T-cell (primary cell): Measurements from ENCODE around the gene NSRP1. TPM values are rescaled to one million over a fixed set of nuclear protein-coding genes. Genes with fewer than 3 reads are reported as not detected.

Experiments used
- ATAC-seq, 4 experiments: fragments of 200-7000 bp in 3 of 4; fragments of 150-1000 bp in 1 of 4; cut with Tn5 transposase; replicated peaks in 1 of 4; 1 replicate in 3 of 4; 2 replicates in 1 of 4; pipeline ENCODE4 v1.10.0; 2021; ENCODE audit warnings: moderate library complexity in 3 of 4, mild to moderate bottlenecking in 2 of 4, moderate number of reproducible peaks in 1 of 4
- CTCF ChIA-PET, 2 donors: fragments of 300-600 bp; sonication (Branson Sonifier 250); formaldehyde crosslinking; loops; one replicate each; lab custom pipeline; 2022; ENCODE audit warnings: antibody characterized with exemption in 2 of 2; lab: Charles Lee
- POLR2A ChIA-PET, 2 donors: fragments of 300-600 bp; sonication (Branson Sonifier 250); formaldehyde crosslinking; loops; one replicate each; lab custom pipeline; 2022; ENCODE audit warnings: antibody characterized with exemption in 2 of 2; lab: Charles Lee
- DNase-seq, 35 experiments: peaks; one replicate each; pipeline versions ENCODE4 v3.0.0 to v3.0.0-alpha.2; 2013 to 2023
- H3K27ac ChIP-seq: one replicate; pipeline ENCODE4 v1.5.1; 2013; ENCODE audit warnings: low read length
- H3K27me3 ChIP-seq, 2 experiments: replicated peaks in 1 of 2; 1 replicate in 1 of 2; 2 replicates in 1 of 2; pipeline versions ENCODE4 v1.6.1 to v1.7.0; 2013; ENCODE audit warnings: low read length in 1 of 2, mixed read lengths in 1 of 2; ENCODE audit not compliant: control insufficient read depth in 2 of 2, insufficient read depth in 2 of 2; ENCODE audit errors: extremely low read depth in 1 of 2
- H3K36me3 ChIP-seq, 2 donors: 1 replicate in 1 of 2; 2 replicates in 1 of 2; pipeline versions ENCODE4 v1.6.1 to v1.7.0; 2013; ENCODE audit warnings: low read length in 1 of 2; ENCODE audit not compliant: control insufficient read depth in 2 of 2, insufficient read depth in 1 of 2; ENCODE audit errors: extremely low read depth in 1 of 2
- H3K4me1 ChIP-seq, 2 experiments: 1 replicate in 1 of 2; 2 replicates in 1 of 2; pipeline versions ENCODE4 v1.6.1 to v1.7.0; 2013; ENCODE audit warnings: low read length in 2 of 2, mixed read lengths in 1 of 2; ENCODE audit not compliant: insufficient read depth in 2 of 2, control insufficient read depth in 1 of 2; ENCODE audit errors: extremely low read depth in 1 of 2
- H3K4me3 ChIP-seq, 2 donors: 1 replicate in 1 of 2; 2 replicates in 1 of 2; pipeline versions ENCODE4 v1.5.1 to v1.7.0; 2013; ENCODE audit warnings: mild to moderate bottlenecking in 2 of 2, low read length in 1 of 2, moderate library complexity in 1 of 2; ENCODE audit not compliant: control insufficient read depth in 1 of 2; ENCODE audit errors: extremely low read depth in 1 of 2
- H3K9me3 ChIP-seq: 2 replicates; pipeline ENCODE4 v1.7.0; 2013
- H3K27ac Mint-ChIP-seq, 2 donors: one replicate each; pipeline ENCODE4 v1.8.0; 2020 to 2021; ENCODE audit warnings: mild to moderate bottlenecking in 2 of 2, mixed read lengths in 2 of 2
- H3K27me3 Mint-ChIP-seq, 2 donors: one replicate each; pipeline ENCODE4 v1.8.0; 2021 to 2022; ENCODE audit warnings: mixed read lengths in 2 of 2
- H3K36me3 Mint-ChIP-seq: one replicate; pipeline ENCODE4 v1.8.0; 2021; ENCODE audit warnings: mixed read lengths
- H3K4me1 Mint-ChIP-seq, 3 donors: one replicate each; pipeline ENCODE4 v1.8.0; 2020 to 2022; ENCODE audit warnings: mixed read lengths in 3 of 3, mild to moderate bottlenecking in 1 of 3
- H3K4me3 Mint-ChIP-seq, 3 donors: one replicate each; pipeline ENCODE4 v1.8.0; 2020 to 2022; ENCODE audit warnings: mild to moderate bottlenecking in 3 of 3, mixed read lengths in 3 of 3, moderate library complexity in 3 of 3
- H3K9me3 Mint-ChIP-seq, 3 donors: one replicate each; pipeline ENCODE4 v1.8.0; 2020 to 2022; ENCODE audit warnings: mixed read lengths in 3 of 3
- WGBS: methylation state at CpG from one replicate; pipeline ENCODE4 v1.1.5; 2013; ENCODE audit warnings: missing lambda C conversion rate; ENCODE audit not compliant: insufficient coverage; 5-methylcytosine and 5-hydroxymethylcytosine counted together
- total RNA-seq, 35 experiments: library from RNA in 6 of 35; stranded (reverse) in 6 of 35; fragments of 120-200 nt in 1 of 35; gene quantifications; one replicate each; pipeline versions ENCODE4 v1.2.1 to v1.2.4 and lab custom pipeline; 2013 to 2026

NSRP1 gene
- total RNA-seq, 5 donors from 2014 or later (not counting 1 experiment from before 2014, with no cell fraction given), result 24.6 to 31.9 (median 28.5) TPM

DNA sequence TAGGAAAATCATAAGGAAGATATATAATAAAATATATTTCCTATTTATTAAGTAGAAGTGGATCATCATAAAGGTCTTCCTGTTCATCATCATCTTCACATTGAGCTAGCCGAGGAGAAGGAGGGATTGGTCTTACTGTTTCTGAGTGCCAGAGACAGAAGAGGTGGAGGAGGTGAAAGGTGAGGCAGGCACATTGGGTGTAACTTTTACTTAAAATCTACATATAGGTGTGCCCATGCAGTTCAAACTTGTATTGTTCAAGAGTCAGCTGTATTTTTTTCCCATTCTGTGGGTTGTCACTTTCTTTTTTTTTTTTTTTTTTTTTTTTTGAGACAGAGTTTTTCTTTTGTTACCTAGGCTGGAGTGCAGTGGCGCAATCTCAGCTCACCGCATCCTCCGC is 34.9 kb downstream of the NSRP1 start:
- CTCF ChIA-PET, result interaction anchor here in 1 of 2 donors (1.1 to 1.6 kb wide), 3 partner anchors 9 to 128 kb away, joined by 3 to 5 read pairs (median 3); no protein-coding TSS in a partner anchor

DNA sequence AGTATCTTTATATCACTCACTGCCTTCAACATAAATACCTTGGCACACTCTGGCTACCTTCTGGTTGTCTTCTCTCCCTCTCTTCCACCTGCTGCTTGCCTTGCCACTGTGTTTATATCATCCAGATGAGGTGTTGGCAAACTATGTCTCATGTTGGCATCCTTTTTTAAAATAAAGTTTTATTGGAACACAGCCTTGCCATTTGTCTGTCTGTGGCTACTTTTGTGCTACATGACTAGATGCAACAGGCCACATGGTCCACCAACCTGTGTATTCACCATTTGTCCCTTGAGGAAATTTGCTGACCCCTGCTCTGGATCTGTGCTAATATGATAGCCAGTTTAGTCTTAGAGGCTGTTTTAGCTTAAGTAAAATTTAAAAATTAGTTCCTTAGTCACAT is 36.8 kb downstream of the NSRP1 start:
- Mint-ChIP-seq H3K4me3 (no peak overlapping the region), H3K27ac (no peak overlapping the region), H3K36me3 (peaks cover 33% of the 10 kb centered on the region)

More for the DNA sequence above, 34.9 kb downstream of the NSRP1 start:
- ATAC-seq, result no peak
- Histone ChIP-seq H3K27me3 (no peaks in the 10 kb centered on the region), H3K4me1 (no peaks in the 10 kb centered on the region), H3K9me3 (no peaks in the 10 kb centered on the region), H3K27ac (no peak overlapping the region), H3K36me3 (no peaks in the 10 kb centered on the region), H3K4me3 (no peak overlapping the region)
- H3K4me3 Mint-ChIP-seq, result no peak overlapping the region
- H3K9me3 Mint-ChIP-seq, result no peaks in the 10 kb centered on the region
- peaks cover 20% of the 10 kb centered on the region for H3K36me3 Mint-ChIP-seq
- no peak for DNase-seq
- no CpG with 5 or more reads among the region's 4 CpGs for WGBS
- POLR2A ChIA-PET, result interaction anchor here in 1 of 2 donors (0.6 kb wide), 1 partner anchor 136 kb away, joined by 5 read pairs; no protein-coding TSS in a partner anchor
- no peaks in the 10 kb centered on the region for H3K27me3 Mint-ChIP-seq
- no peak overlapping the region for H3K27ac Mint-ChIP-seq
- peaks cover 18 to 28% (median 25%) of the 10 kb centered on the region in 3 donors for H3K4me1 Mint-ChIP-seq

DNA sequence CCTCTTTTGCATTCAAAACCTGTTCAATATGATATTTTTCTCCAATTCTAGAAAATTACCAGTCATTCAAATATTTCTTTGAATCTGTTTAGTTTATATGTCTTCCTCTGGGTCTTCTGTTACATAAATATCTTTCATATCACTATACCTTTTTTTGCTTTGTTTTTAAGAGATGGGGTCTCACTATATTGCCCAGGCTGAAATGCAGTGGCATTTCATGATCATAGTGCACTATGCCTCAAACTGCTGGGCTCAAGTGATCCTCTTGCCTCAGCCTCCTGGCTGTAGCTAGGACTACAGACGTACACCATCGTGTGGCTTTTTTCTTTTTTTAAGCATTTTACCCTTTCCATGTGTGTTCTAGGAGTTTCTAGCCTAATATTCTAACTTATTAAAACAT is 38.8 kb downstream of the NSRP1 start:
- no peak overlapping the region for H3K4me3 Mint-ChIP-seq
- ATAC-seq (no peak), DNase-seq (no peak)
- ChIA-PET POLR2A (no interaction called here), CTCF (no interaction called here)
- no peak overlapping the region for H3K27ac Mint-ChIP-seq
- peaks cover 37 to 46% (median 41%) of the 10 kb centered on the region in 3 donors for H3K4me1 Mint-ChIP-seq
- H3K9me3 Mint-ChIP-seq, result peaks cover 0 to 7% (median 4%) of the 10 kb centered on the region in 3 donors
- no peaks in the 10 kb centered on the region for H3K9me3 ChIP-seq
- H3K27me3 ChIP-seq, result no peaks in the 10 kb centered on the region
- H3K27ac ChIP-seq, result no peak overlapping the region
- H3K36me3 Mint-ChIP-seq, result peaks cover 51% of the 10 kb centered on the region
- whole genome bisulfite sequencing, result no CpG with 5 or more reads among the region's 2 CpGs
- no peaks in the 10 kb centered on the region for H3K4me1 ChIP-seq
- H3K36me3 ChIP-seq, result no peaks in the 10 kb centered on the region
- no peak overlapping the region for H3K4me3 ChIP-seq
- H3K27me3 Mint-ChIP-seq, result no peaks in the 10 kb centered on the region

More for the DNA sequence above, 36.8 kb downstream of the NSRP1 start:
- DNase-seq (no peak), ATAC-seq (no peak)
- Histone ChIP-seq H3K4me1 (no peaks in the 10 kb centered on the region), H3K4me3 (no peak overlapping the region), H3K9me3 (no peaks in the 10 kb centered on the region), H3K36me3 (no peaks in the 10 kb centered on the region), H3K27ac (no peak overlapping the region), H3K27me3 (no peaks in the 10 kb centered on the region)
- ChIA-PET CTCF (interaction anchor here in 1 of 2 donors (0.6 kb wide), 1 partner anchor 58 kb away, joined by 12 read pairs; no protein-coding TSS in a partner anchor), POLR2A (no interaction called here)
- Mint-ChIP-seq H3K4me1 (peaks cover 24 to 40% (median 30%) of the 10 kb centered on the region in 3 donors), H3K27me3 (no peaks in the 10 kb centered on the region), H3K9me3 (no peaks in the 10 kb centered on the region)

DNA sequence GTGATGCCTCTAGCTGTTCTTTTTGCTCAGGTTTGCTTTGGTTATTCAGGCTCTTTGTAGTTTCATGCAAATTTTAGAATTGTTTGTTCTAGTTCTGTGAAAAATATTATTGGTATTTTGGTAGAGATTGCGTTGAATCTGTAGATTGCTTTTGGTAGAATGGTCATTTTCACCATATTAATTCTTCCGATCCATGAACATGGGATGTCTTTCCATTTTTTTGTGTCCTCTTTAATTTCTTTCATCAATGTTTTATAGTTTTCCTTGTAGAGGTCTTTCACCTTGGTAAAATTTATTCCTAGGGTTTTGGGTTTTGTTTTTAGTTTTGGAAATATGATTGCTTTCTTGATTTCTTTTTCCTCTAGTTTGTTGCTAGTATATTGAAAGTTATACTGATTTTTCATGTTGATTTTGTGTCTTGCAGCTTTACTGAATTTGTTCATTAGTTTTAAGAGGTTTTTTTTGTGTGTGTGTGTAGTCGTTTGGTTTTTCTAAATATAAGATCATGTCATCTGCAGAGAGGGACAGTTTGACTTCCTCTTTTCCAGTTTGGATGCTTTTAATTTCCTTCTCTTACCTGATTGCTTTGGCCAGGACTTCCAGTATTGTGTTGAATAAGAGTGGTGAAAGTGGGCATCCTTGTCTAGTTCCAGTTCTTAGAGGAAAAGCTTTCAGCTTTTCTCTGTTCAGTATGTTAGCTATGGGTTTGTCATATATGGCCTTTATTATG is 42.4 kb downstream of the NSRP1 start:
- WGBS, result no CpG with 5 or more reads among the region's 3 CpGs
- H3K27me3 Mint-ChIP-seq, result no peaks in the 10 kb centered on the region
- H3K27ac ChIP-seq, result no peak overlapping the region
- no peaks in the 10 kb centered on the region for H3K9me3 ChIP-seq
- H3K27ac Mint-ChIP-seq, result no peak overlapping the region
- H3K4me1 Mint-ChIP-seq, result peaks cover 32 to 49% (median 41%) of the 10 kb centered on the region in 3 donors
- H3K4me1 ChIP-seq, result no peaks in the 10 kb centered on the region
- H3K4me3 Mint-ChIP-seq, result no peak overlapping the region
- ATAC-seq (no peak), DNase-seq (no peak)
- H3K36me3 Mint-ChIP-seq, result peaks cover 53% of the 10 kb centered on the region
- no peaks in the 10 kb centered on the region for H3K27me3 ChIP-seq
- peaks cover 0 to 10% (median 6%) of the 10 kb centered on the region in 3 donors for H3K9me3 Mint-ChIP-seq
- ChIA-PET POLR2A (interaction anchor here in 1 of 2 donors (0.6 kb wide), 2 partner anchors 133 to 263 kb away, joined by 3 read pairs; no protein-coding TSS in a partner anchor), CTCF (no interaction called here)
- H3K36me3 ChIP-seq, result no peaks in the 10 kb centered on the region
- H3K4me3 ChIP-seq, result no peak overlapping the region

DNA sequence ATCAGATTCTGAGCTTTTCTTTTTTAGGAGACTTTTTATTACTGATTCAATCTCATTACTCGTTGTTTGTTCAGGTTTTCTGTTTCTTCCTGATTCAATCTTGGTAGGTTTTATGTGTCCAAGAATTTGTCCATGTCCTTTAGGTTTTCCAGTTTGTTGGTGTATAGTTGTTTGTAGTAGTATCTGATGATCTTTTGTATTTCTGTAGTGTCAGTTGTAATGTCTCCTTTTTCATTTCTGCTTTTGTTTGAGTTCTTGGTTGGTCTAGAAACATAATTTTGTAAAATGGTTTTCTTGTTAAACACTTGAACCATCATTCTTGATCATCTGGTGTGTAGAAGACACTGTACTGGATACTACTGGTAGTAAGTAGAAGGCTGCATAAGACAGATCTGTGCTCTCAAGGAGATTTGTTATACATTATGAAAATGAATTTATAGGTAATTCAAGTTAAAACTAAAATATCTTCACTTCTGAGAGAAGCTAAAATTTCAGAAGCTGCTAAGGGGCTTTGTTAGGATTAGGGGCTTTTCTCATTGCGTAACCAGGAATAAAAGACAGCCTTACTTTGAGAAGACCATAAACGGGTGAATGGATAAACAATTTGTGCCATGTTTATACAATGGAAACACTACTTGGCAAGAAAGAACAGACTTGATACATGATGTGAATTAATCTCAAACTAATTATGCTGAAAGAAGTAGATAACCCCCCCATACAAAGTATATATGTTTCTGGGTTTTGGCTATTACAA is 44.0 kb downstream of the NSRP1 start:
- H3K4me3 Mint-ChIP-seq, result no peak overlapping the region

DNA sequence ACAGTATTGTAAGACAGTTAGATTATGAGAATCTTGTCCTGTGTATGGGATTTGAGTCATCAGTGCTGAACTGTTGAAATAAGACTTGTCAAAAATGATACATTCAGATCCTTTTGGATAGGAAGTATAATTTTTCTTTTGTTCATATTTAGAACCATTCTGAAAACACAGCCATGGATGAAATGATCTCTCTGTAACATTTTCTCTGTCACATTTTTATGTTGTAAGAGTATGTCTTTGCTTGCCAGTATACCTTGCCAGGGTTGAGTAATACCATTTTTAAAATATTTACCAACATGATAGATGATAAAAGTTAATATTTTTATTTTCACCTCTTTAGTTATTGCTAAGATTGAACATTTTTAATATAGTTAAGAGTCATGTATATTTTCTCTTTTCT is 45.0 kb downstream of the NSRP1 start:
- Histone ChIP-seq H3K4me3 (no peak overlapping the region), H3K36me3 (no peaks in the 10 kb centered on the region), H3K27ac (no peak overlapping the region), H3K4me1 (no peaks in the 10 kb centered on the region), H3K27me3 (no peaks in the 10 kb centered on the region), H3K9me3 (no peaks in the 10 kb centered on the region)
- Mint-ChIP-seq H3K4me1 (peaks cover 42 to 48% (median 44%) of the 10 kb centered on the region in 3 donors), H3K4me3 (no peak overlapping the region), H3K9me3 (peaks cover 0 to 10% (median 6%) of the 10 kb centered on the region in 3 donors), H3K27ac (no peak overlapping the region), H3K27me3 (no peaks in the 10 kb centered on the region), H3K36me3 (peaks cover 56% of the 10 kb centered on the region)
- DNase-seq (no peak), ATAC-seq (no peak)
- CTCF ChIA-PET, result interaction anchor here in 1 of 2 donors (0.7 kb wide), 1 partner anchor 242 kb away, joined by 3 read pairs; no protein-coding TSS in a partner anchor
- POLR2A ChIA-PET, result no interaction called here

More for the DNA sequence above, 44.0 kb downstream of the NSRP1 start:
- Mint-ChIP-seq H3K27ac (no peak overlapping the region), H3K9me3 (peaks cover 0 to 10% (median 6%) of the 10 kb centered on the region in 3 donors), H3K4me1 (peaks cover 38 to 45% (median 45%) of the 10 kb centered on the region in 3 donors), H3K27me3 (no peaks in the 10 kb centered on the region), H3K36me3 (peaks cover 57% of the 10 kb centered on the region)
- Histone ChIP-seq H3K9me3 (no peaks in the 10 kb centered on the region), H3K4me1 (no peaks in the 10 kb centered on the region), H3K27ac (no peak overlapping the region), H3K36me3 (no peaks in the 10 kb centered on the region), H3K27me3 (no peaks in the 10 kb centered on the region), H3K4me3 (no peak overlapping the region)
- WGBS, result no CpG with 5 or more reads among the region's 3 CpGs
- no peak for ATAC-seq
- CTCF ChIA-PET, result no interaction called here
- DNase-seq, result no peak
- POLR2A ChIA-PET, result no interaction called here
